GM23338 (cell line): ENCODE measurements around the gene CTNNA1.

ENCODE experiments used
- CREB1 ChIP-seq: fragments of 250-450 bp; sonication (Bioruptor Pico); IDR thresholded peaks from 2 replicates; pipeline ENCODE4 v1.5.0; 2020; ENCODE audit warnings: low read depth, mild to moderate bottlenecking, moderate library complexity
- CTCF ChIP-seq, 2 experiments: fragments of 200-600 bp in 1 of 2; sonication (generic) in 1 of 2; conservative IDR thresholded peaks; 2 replicates each; pipeline versions ENCODE4 v1.5.1 to v1.6.1; 2016 to 2017; ENCODE audit warnings: antibody characterized with exemption in 2 of 2, low read depth in 2 of 2, mild to moderate bottlenecking in 2 of 2, moderate library complexity in 1 of 2
- EZH2 ChIP-seq: fragments of 200-600 bp; sonication (generic); IDR thresholded peaks from one replicate; pipeline ENCODE4 v1.8.0; 2017; ENCODE audit warnings: antibody characterized with exemption, mild to moderate bottlenecking, low read depth; ENCODE audit not compliant: unreplicated experiment
- EZH2phosphoT487 ChIP-seq: fragments of 200-600 bp; sonication (generic); IDR thresholded peaks from one replicate; pipeline ENCODE4 v1.8.1; 2018; ENCODE audit warnings: antibody characterized with exemption; ENCODE audit not compliant: unreplicated experiment
- JUNB ChIP-seq: IDR thresholded peaks from one replicate; pipeline ENCODE4 v1.6.1; 2016; ENCODE audit warnings: antibody characterized with exemption; ENCODE audit not compliant: unreplicated experiment
- POLR2AphosphoS5 ChIP-seq: IDR thresholded peaks from 2 replicates; pipeline ENCODE4 v1.6.1; 2016; ENCODE audit warnings: antibody characterized with exemption, low read depth
- REST ChIP-seq: IDR thresholded peaks from one replicate; pipeline ENCODE4 v1.6.1; 2018; ENCODE audit warnings: antibody characterized with exemption; ENCODE audit not compliant: unreplicated experiment
- ZNF114 ChIP-seq: fragments of 250-450 bp; sonication (Bioruptor Pico); IDR thresholded peaks from 2 replicates; pipeline ENCODE4 v1.5.0; 2020; ENCODE audit warnings: mild to moderate bottlenecking, moderate library complexity
- ZNF331 ChIP-seq: fragments of 250-450 bp; sonication (Bioruptor Pico); IDR thresholded peaks from 2 replicates; pipeline ENCODE4 v1.5.0; 2020; ENCODE audit warnings: low read depth, mild to moderate bottlenecking, moderate library complexity
- TF ChIP-seq, protein P1 (sequence below): IDR thresholded peaks from 2 replicates; pipeline ENCODE4 v1.6.1; 2016; ENCODE audit warnings: antibody characterized with exemption

GRCh38 chr5:138738399-138738798 lies 14.8 kb upstream of the CTNNA1 start:
- no peak for TF ChIP-seq CTCF (conservative IDR thresholded peaks at IDR 0.05; ENCODE audit: low read depth in 2 of 2)
- TF ChIP-seq JUNB, result no peak
- TF ChIP-seq POLR2AphosphoS5, result no peak
- TF ChIP-seq REST, result no peak
- no peak for TF ChIP-seq CREB1 (CRISPR knock-in tag)
- TF ChIP-seq EZH2phosphoT487, result no peak
- TF ChIP-seq, protein P1, sequence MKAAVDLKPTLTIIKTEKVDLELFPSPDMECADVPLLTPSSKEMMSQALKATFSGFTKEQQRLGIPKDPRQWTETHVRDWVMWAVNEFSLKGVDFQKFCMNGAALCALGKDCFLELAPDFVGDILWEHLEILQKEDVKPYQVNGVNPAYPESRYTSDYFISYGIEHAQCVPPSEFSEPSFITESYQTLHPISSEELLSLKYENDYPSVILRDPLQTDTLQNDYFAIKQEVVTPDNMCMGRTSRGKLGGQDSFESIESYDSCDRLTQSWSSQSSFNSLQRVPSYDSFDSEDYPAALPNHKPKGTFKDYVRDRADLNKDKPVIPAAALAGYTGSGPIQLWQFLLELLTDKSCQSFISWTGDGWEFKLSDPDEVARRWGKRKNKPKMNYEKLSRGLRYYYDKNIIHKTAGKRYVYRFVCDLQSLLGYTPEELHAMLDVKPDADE, result no peak
- TF ChIP-seq EZH2, result no peak
- no peak for TF ChIP-seq ZNF331 (CRISPR knock-in tag)
- TF ChIP-seq ZNF114 (CRISPR knock-in tag), result no peak
